Loucy (cell line): ENCODE results near the gene CERK.

Experiments used
- CTCF ChIP-seq: fragments of 200-600 bp; sonication (generic); conservative IDR thresholded peaks from 2 replicates; pipeline ENCODE4 v1.5.1; 2014; ENCODE audit warnings: mild to moderate bottlenecking, antibody characterized with exemption, low read length
- EZH2phosphoT487 ChIP-seq: fragments of 200-600 bp; IDR thresholded peaks from 2 replicates; pipeline ENCODE4 v1.6.1; 2018; ENCODE audit warnings: antibody characterized with exemption, mild to moderate bottlenecking, moderate library complexity, borderline replicate concordance

- TF ChIP-seq CTCF: no peak
- no peak for TF ChIP-seq EZH2phosphoT487
Measured at GRCh38 chr22:46758121-46758520, 20.1 kb upstream of the CERK start.
